ENCODE measurements around the gene CLEC3B. TPM values are rescaled to one million over a fixed set of nuclear protein-coding genes. Genes with fewer than 3 reads are reported as not detected.
A peak's percentile ranks its signal among the peaks of the same experiment; 100 is the strongest.

The CLEC3B gene
- total RNA-seq, 1 donor from 2014 or later, result not detected

DNA sequence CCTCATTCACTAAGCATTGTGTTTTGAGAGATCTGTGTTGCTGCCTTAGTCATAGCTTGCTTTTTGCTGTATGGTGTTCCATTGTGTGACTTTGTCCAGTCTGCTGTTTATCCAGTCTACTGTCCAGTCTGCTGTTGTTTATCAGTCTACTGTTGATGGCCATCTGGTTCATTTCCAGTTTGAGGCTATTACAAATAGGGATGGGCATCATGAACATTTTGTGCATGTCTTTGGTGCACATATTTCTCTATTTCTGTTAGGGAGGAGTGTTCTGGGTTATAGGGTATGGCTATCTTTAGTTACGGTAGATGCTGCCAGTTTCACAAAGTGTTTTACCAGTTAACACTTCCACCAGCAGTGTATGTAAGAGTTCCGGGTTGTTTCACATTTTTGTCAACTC, 22.2 kb upstream of the CLEC3B start:
- Histone ChIP-seq H3K27me3 (ENCODE audit: control insufficient read depth, insufficient read depth, low read length) (no peaks in the 10 kb centered on the region), H3K4me3 (ENCODE audit: low read depth, low read length) (no peak overlapping the region), H3K36me3 (ENCODE audit: control insufficient read depth, insufficient read depth, low read length) (peaks cover 14% of the 10 kb centered on the region)
- FAIRE-seq, result no peak
- DNase-seq (ENCODE audit: low read depth), result no peak
- TF ChIP-seq, protein P1, sequence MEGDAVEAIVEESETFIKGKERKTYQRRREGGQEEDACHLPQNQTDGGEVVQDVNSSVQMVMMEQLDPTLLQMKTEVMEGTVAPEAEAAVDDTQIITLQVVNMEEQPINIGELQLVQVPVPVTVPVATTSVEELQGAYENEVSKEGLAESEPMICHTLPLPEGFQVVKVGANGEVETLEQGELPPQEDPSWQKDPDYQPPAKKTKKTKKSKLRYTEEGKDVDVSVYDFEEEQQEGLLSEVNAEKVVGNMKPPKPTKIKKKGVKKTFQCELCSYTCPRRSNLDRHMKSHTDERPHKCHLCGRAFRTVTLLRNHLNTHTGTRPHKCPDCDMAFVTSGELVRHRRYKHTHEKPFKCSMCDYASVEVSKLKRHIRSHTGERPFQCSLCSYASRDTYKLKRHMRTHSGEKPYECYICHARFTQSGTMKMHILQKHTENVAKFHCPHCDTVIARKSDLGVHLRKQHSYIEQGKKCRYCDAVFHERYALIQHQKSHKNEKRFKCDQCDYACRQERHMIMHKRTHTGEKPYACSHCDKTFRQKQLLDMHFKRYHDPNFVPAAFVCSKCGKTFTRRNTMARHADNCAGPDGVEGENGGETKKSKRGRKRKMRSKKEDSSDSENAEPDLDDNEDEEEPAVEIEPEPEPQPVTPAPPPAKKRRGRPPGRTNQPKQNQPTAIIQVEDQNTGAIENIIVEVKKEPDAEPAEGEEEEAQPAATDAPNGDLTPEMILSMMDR (IDR thresholded peaks at IDR 0.05; ENCODE audit: insufficient read depth, low read length, severe bottlenecking), result no peak

DNA sequence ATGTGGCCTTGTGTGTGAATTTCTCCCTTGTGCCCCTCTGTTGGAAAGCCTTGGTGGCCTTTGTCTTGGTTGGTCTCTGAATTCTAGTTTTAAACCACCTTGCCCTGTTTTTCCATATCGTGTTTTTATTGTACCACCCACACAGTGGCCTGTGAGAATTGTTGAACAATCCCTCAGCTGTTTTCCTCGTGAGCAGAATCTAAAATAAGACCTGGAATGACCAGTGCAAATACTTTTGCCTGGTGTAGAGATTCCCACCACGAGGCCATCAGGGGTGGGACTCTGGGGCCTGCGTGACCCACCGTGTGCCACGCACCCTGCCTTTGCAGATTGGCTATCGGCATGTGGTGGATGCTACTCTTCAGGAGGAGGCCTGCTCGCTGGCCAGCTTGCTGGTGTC, 19.0 kb upstream of the CLEC3B start:
- TF ChIP-seq, protein P1 (IDR thresholded peaks at IDR 0.05; ENCODE audit: insufficient read depth, low read length, severe bottlenecking), result no peak
- H3K4me3 ChIP-seq (ENCODE audit: low read depth, low read length), result no peak overlapping the region
- peaks cover 7% of the 10 kb centered on the region for H3K36me3 ChIP-seq (ENCODE audit: control insufficient read depth, insufficient read depth, low read length)
- no peaks in the 10 kb centered on the region for H3K27me3 ChIP-seq (ENCODE audit: control insufficient read depth, insufficient read depth, low read length)
- FAIRE-seq (no peak), DNase-seq (ENCODE audit: low read depth) (no peak)

DNA sequence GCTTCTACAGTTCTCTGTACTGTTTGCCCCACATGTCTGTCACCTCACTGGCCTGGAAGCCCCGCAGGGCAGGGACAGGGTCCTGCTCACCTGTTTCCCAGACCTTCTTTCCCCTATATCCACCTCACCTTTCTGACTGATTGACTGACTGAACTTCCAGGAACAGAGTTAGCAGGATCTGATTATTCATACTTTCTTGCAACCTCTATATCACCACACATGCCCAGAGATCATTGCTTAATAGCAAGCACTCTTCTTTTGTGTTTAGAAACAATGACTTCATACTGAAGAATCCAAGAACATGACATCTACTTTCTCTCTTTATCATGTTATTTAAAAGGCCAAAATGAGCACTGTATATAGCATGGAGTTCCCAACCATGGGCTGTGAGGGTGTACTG, 18.0 kb upstream of the CLEC3B start:
- no peak for FAIRE-seq
- Histone ChIP-seq H3K27me3 (ENCODE audit: control insufficient read depth, insufficient read depth, low read length) (no peaks in the 10 kb centered on the region), H3K36me3 (ENCODE audit: control insufficient read depth, insufficient read depth, low read length) (peaks cover 5% of the 10 kb centered on the region), H3K4me3 (ENCODE audit: low read depth, low read length) (no peak overlapping the region)
- peak; percentile 86 for DNase-seq (ENCODE audit: low read depth)
- TF ChIP-seq, protein P1 (IDR thresholded peaks at IDR 0.05; ENCODE audit: insufficient read depth, low read length, severe bottlenecking), result no peak

DNA sequence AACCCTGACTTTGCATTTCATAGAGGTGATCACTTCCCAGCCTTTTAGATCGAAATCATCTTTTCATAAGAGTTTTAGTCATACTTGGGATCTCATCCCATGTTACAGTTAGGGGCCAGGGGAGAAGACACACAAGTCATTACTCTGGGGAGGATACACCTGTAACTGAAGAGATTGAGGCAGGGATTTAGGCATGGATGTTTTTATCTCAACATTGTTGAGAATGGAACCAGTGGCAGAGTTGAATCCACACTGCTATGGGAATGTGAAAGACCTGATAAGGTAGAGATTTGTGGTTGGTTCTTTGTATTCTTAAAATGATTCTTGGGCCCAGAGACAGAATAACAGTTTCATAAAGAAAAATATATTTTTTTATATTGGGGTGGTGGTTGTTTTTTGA, 16.2 kb upstream of the CLEC3B start:
- FAIRE-seq, result no peak
- Histone ChIP-seq H3K4me3 (ENCODE audit: low read depth, low read length) (no peak overlapping the region), H3K36me3 (ENCODE audit: control insufficient read depth, insufficient read depth, low read length) (peaks cover 5% of the 10 kb centered on the region), H3K27me3 (ENCODE audit: control insufficient read depth, insufficient read depth, low read length) (no peaks in the 10 kb centered on the region)
- no peak for DNase-seq (ENCODE audit: low read depth)
- TF ChIP-seq, protein P1 (IDR thresholded peaks at IDR 0.05; ENCODE audit: insufficient read depth, low read length, severe bottlenecking), result no peak

DNA sequence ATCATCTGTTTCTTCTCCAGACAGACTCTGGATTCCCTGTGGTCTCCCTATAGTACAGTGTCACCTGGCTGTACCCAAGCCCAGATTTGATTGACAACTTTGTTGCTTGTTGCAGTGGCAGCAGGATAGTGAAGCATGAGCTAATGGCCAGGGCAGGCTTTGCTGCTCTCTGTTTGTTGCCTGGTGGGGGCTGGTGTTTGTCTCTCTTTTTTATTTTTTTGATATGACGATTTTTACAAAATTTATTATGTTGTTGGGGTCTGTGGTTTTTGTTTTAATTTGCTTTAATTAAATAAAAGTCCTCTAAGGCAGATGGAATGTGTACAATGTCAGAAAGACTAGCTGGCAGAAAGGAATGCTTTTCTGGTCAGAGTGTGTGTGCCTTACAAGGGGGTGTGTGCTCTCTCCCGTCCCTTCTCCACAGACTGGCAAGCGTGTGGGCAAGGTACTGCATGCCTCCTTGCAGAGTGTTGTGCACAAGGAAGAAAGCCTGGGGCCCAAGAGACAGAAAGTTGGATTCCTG, 15.2 kb upstream of the CLEC3B start:
- H3K36me3 ChIP-seq (ENCODE audit: control insufficient read depth, insufficient read depth, low read length), result peaks cover 5% of the 10 kb centered on the region
- peak; percentile 78 for DNase-seq (ENCODE audit: low read depth)
- H3K27me3 ChIP-seq (ENCODE audit: control insufficient read depth, insufficient read depth, low read length), result no peaks in the 10 kb centered on the region
- TF ChIP-seq, protein P1 (IDR thresholded peaks at IDR 0.05; ENCODE audit: insufficient read depth, low read length, severe bottlenecking), result no peak
- H3K4me3 ChIP-seq (ENCODE audit: low read depth, low read length), result no peak overlapping the region
- FAIRE-seq, result peak; percentile 58
